GM19238 (cell line): ENCODE results near the gene VPS8.

ENCODE experiments used
- DNase-seq: peaks from one replicate; pipeline ENCODE4 v3.0.0; 2011; ENCODE audit warnings: low spot score; ENCODE audit not compliant: insufficient read length

Gene VPS8

DNA sequence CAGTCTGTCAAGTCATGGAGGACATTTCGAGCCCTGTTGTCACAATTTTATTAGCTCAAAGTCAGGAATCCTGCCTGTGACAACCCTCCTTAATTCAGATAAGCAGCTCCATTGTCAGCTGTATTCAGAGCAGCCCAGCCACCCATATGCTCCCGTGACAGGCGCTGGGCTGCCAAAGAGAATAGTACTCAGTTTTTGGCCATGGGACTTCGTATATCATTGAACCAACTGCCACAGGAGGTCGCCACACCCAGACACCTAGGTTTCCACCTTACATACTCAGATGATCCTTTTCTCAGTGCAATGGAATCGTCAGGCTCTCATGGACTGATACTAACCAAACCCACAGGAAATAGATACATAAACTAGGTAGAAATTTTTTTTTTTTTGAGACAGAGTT is 240.7 kb downstream of the VPS8 start:
- DNase-seq, result no peak

DNA sequence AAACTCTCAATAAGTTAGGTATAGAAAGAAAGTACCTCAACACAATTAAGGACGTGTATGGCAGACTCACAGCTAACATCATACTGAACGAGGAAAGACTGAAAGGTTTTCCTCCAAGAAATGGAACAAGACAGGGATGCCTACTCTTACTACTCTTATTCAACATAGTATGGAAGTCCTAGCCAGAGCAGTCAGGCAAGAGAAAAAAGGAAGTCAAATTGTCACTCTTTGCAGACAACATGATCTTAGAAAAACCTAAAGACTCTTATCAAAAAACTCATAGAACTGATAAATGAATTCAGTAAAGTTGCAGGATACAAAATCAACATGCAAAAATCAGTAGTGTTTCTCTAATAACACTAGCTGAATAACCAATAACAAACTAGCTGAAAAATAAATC is 244.9 kb downstream of the VPS8 start:
- no peak for DNase-seq

DNA sequence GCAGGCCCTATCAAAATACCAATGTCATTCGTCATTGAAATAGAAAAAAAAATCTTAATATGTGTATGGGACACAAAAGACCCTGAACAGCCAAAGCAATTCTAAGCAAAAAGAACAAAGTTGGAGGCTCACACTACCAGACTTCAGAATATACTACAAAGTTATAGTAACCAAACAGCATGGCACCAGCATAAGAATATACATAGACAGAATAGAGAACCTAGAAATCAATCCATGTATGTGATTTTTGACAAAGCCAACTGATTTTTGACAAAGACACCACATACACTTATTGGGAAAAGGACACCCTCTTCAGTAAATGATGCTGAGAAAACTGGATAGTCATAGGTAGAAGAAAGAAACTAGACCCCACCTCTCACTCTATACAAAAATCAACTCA is 245.9 kb downstream of the VPS8 start:
- no peak for DNase-seq

DNA sequence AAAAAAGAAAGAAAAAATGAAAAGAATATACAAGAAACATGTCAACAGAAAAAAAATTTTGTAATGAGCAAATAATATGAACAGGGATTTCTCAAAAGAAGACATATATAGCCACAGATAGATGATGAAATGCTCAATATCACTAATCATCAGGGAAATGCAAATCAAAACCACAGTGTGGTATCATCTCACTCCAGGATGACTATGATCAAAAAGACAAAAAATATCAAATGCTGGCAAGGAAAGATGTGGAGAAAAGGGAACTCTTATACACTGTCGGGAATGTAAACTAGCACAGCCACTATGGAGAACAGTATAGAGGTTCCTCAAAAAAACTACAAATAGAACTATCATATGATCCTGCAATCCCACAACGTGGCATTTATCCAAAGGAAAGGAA is 246.8 kb downstream of the VPS8 start:
- no peak for DNase-seq

DNA sequence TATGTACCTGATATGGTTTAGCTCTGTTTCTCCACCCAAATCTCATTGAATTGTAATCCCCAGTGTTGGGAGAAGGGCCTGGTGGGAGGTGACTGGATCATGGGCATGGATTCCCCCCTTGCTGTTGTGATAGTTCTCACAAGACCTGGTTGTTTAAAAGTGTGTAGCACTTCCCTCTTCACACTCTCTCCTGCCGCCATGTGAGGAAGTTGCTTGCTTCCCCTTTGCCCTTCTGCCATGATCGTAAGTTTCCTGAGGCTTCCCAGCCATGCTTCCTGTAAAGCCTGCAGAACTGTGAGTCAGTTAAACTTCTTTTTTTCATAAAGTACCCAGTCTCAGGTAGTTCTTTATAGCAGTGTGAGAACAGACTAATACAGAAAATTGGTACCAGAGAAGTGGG is 247.8 kb downstream of the VPS8 start:
- no peak for DNase-seq

DNA sequence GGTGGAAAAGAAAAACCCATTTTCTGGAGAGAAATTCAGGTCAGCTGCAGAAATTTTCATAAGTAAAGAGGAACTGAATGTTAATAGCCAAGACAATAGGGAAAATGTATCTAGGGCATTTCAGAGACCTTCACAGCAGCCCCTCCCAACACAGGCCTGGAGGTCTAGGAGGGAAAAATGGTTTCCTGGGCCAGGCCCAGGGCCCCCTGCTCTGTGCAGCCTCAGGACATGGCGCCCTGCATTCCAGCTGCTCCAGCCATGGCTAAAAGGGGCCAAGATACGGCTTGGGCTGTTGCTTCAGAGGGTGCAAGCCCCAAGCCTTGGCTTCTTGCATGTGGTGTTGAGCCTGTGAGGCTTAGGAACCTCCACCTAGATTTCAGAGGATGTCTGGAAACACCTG is 248.7 kb downstream of the VPS8 start:
- no peak for DNase-seq

DNA sequence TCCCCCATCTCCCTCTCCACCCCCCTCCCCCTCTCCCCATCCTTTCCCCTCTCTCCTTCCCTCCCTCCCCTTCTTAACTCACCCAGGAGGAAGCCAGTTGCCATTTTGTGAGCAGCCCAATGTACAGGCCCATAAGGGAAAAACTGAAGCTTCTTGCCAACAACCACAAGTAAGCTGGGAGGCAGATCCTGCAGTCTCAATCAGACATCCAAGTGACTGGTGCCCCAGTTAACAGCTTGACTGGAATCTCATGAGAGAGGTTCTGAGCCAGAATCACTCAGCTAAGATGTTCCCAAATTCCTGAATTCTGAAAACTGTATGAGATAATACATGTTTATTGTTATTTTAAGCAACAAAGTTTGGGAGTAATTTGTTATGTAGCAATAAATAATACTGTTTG is 250.2 kb downstream of the VPS8 start:
- DNase-seq, result no peak

DNA sequence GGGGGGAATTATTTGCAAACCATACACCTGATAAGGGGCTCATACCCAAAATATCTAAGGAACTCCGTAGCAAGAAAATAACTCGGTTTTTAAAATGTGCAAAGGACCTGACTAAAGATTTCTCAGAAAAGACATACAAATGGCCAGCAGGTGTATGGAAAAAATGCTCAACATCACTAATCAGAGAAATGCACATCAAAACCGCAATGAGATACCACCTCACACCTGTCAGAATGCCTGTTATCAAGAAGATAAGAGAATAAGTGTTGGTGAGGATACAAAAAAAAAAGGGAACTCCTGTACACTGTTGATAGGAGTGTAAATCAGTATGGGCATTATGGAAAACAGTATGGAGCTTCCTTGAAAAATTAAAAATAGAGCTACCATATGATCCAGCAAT is 251.5 kb downstream of the VPS8 start:
- no peak for DNase-seq

DNA sequence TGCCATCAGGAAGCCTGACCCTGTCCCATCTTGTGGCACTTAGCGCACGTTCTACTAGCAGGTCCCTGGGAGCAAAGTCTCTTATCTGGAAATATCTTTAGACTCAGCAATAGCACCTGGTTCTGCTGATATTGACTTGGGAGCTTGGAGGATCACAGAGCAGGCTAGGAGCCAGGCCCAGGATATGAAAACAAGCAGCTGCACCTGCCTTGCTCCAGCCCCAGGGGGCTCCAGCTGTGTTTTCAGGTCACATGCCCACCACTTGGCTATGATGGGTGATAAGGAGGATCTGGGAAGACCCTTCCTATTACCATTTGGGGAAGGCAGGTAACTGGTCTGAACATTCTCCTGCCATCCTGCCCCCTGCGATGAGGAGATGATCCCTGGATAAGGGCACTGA is 253.1 kb downstream of the VPS8 start:
- DNase-seq, result no peak

DNA sequence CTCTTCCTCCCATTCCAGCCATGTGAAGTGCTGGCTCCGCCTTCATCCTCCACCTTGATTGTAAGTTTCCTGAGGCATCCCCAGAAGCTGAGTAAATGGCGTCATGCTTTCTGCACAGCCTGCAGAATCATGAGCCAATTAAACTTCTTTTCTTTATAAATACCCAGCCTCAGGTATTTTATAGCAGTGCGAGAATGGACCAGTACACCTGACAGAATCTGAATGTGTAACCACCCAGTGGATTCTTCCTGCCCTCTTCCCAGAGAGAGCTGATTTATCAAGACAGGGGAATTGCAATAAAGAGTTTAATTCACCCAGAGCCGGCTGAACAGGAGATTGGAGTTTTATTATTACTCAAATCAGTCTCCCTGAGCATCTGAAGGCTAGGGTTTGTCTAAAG is 254.3 kb downstream of the VPS8 start:
- DNase-seq, result no peak

DNA sequence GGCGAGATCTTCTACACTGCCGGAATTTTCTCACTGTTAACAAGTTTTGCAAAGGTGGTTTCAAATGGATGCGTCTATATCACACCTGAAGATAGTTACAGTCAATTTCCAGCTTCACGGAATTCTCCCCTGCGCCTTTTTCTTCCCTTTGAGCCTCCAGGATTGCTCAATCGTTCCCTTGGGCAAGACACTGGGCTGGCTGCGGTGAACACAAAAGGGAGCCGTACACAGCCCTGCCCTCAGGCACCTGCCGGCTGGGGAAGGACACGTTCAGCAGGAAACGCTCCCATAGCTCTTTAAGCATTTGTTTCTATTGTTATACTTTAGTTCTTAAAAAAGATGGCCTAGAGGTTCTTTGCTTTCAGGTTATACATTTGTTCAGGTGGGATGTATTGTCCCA is 255.2 kb downstream of the VPS8 start:
- DNase-seq, result no peak

DNA sequence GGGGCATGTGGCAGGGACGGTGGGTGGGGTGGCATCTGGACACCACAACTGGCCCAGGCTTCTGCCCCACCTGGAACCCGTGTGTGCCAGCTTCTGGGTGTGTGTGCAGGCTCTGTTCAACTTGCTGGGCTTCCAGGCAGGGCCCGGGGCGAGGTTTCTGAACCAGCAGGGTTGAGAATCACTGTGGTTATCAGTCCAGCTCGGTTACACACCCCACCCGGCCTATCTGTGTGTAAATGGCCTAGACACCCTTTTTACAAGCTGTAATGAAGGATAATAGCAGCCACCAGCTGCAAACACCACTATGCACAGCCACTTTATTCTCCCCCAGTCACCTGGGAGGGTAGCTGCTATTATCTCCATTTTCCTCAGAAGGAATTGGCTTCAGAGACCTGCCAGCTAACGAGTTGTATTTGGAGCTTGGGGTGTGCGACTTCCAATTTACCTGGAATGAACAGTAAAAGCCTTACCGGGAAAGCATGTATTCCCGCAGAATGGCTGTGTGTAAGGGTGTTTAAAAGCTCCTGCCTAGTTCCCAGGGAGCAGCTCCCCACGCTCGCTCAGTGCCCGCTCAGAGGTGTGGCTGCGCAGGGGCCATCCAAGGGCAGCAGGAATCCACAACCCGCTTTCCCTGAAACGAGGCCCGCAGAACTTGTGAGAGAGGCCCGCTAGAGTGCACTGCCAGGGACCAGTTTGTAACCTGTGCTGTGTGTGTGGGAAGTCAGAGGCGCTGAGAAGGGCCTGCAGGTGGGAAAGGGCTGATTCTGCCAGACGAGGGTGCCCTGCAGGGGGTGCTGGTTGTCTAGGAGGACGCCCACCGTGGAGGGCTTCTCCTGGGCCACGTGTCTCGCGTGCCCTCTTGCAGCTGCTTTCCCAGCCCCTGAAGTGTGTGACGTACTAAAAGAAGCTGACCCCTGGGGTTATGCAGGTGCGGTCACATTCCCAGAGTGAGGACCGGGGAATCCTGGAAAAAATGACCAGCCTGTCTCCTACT is 257.4 kb downstream of the VPS8 start:
- no peak for DNase-seq

DNA sequence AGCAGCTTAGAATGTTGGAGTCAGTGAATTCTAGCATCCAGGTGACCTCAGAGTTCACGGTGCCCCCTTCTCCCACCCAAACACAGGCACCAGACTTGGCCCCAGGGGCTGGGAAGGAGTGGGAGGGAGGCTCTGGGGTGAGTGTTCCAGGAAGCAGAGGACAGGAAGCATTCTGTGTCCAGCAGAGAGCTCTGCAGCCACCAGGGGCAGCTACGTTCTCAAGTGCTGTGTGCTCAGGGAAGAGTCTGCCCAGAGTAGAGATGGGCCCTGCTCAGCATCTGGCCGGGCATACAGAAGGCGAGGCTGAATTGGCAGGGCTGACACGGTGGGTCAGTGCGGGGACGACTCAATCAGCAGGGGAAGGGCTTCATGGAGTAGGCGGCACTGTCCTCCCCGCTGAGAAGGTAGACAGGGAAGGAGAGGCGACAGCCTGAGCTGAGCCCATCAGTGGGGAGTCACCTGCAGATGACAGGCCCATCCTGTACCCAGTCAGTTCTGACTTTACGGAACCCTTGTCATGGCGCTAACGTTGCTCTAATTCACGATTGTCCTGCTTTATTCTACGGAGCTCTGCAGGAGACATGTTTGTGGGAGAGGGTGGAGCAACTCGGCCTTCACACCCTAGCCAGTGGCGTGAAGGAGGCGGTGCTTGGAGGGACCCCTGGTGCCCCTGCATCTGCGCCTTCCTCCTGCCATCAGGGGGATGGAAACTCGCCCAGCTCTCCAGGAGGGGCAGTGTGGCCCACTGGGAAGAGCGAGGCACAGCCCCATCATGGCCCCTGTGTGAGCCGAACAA is 258.7 kb downstream of the VPS8 start:
- DNase-seq, result no peak

DNA sequence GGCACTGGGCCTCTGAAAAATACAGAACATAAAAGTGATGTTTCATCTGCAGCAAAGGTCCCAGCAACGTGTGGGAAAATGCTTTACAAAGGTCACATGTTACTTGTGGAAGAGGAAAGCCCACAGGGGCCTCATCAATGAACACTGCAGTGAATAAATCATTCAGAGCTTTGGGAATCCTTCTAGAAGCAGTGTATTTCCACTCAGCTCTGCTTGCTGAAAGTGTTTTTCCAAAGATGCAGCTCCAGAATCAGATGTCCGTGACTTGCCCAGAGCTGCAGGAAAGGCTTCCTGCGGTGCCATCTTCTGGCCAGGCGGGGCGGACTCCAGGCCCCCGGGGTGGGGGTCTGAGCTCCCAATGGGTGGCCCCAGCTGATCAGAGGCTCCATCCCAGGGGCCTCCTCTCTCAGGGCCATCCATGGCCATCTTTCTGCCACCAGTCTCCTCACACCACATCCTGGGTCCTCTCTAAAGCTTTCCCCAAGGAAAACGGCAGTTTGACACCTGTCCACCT is 259.4 kb downstream of the VPS8 start:
- DNase-seq, result no peak

DNA sequence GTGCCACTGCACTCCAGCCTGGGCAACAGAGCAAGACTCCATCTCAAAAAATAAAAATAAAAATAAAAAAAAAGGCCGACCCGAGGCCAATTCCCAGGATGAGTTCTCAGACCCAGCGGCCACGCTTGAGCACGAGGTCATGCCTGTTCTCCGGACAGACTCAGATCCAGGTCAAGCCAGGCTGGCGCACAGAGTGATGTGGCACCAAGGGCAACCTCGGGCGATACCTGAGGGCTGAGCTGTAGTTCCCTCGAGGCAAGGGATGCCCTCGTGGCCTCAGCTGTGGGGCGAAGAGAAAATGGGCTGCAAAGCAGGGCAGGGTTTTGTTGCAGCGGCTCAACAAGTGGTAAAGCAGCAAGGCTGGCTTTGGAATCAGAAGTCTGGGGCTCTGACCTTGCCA is 263.6 kb downstream of the VPS8 start:
- DNase-seq, result no peak

DNA sequence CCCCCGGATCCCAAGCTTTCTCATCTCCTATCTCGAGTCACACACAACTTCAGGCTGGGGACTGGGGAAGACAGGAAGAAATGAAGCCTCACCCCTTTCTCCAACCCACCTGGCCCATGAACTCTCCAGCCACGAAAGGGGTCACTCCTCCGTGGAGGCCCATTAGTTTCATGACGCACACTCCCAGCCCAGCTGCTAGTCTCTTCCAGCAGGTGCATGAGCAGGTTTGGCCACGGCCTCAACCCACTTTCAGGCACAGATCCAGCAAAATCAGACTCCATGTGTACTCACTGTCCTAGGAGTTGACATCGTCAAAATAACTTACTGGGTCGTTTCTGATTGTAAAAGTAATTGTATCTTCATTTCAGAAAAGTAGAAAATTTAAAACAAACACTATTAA is 264.3 kb downstream of the VPS8 start:
- no peak for DNase-seq

DNA sequence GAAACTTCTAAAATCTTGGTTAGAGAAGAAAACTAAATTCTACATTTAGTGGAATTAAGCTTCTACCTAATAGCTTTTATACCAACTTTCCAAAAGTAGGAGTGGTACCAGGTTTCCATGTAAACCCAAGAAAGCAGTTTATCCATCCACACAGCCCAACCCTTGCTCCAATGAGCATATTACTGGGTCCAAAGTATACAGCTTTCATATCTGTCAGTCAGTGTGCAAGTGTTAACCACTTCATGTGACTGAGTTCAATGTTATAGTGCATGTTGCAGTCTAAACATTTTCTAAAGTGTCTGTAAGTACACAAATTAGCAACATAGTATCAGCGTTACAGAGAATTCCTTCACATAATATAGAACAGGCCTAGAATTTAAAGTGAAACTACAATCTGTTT is 267.7 kb downstream of the VPS8 start:
- no peak for DNase-seq

DNA sequence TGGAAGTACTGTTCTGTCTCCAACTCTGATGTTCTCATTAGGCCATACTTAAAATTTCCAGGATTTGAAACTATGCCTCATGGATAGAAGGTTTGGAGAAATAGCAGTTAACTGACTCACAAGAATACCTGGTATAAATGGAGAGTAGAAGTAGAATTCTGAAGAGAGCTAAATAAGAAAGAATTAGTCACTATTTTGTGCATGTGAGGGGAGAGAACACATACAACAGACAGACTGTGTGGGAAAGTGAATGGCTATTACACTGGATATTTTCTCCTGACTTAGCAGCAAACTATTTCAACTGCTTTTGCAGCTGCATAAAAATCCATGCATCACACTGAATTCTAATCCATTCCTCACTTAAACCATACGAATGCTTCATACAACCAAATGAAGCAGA is 269.6 kb downstream of the VPS8 start:
- no peak for DNase-seq

DNA sequence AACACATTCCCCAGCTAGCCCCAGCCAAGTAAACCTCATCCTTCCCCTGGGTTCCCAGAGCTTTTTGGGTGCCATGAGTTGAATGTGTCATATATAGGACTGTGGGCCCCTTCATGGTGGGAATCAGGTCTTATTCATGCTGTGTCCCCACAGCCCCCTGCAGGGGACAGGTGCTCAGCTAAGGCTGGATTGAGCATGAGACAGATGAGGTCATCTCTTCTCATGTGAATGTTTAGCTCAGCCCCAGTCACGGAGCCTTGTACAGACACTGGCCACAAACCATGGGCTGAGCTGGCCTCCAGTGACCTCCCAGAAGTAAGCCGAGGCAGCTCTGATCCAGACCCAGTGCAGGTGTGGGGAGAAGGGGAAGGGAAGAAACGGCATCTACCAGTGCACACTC is 270.2 kb downstream of the VPS8 start:
- DNase-seq, result no peak

DNA sequence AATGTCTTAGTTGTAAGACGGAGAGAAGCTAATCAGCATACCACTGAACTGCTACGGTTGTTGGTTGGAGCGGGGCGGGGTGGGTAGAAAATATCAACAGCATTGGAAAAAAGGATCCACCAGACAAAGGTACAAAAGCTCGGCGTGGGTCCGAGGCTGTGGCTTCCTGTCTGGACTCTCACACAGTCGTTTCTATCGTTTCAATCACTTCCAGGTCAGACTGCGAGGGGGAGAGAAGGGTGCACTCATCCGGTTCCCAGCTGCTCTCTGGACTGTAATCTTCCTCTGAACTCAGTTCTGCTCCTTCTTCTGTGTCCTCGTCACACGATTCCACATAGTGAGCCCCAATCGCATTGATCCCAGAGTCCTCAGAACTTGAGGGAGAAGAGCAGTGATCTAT is 270.9 kb downstream of the VPS8 start:
- no peak for DNase-seq

DNA sequence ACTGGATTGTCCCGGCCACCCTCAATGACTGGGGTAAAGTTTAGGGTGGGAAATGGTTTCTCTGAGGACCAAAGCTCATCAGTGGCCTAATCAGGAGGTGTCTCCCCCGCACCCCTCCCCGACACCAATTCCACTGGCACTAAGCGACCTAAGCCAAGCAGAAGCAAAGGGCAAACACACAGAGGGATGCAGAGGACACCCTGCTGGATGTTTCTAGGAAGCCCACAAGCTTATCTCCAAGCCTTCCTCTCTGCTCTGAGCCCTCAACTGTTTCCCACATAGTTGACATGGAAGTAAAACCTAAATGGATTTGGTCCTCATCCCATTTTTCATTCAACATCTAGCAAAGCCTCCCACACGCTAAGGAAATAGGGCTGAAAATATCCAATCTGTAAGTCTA is 272.4 kb downstream of the VPS8 start:
- DNase-seq, result no peak

DNA sequence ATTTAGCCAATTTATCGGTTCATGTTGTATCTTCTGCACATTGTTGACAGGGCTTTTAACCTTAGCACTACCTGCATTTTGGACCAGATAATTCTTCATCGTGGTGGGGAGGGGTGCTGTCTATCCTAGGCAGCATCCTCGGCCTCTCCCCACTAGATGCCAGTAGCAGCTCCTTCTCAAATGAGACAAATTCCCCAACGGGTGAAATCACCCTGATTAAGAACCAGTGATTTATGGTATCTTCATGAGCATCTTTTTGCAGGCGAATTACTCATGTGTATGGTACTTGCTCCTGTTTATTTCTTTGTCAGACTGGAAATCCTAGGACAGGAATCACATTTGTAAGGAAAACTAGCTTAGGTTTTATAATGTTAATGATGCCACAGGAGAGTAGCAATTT is 272.9 kb downstream of the VPS8 start:
- no peak for DNase-seq
